ENCODE results near the gene TP63.

Gene TP63

DNA sequence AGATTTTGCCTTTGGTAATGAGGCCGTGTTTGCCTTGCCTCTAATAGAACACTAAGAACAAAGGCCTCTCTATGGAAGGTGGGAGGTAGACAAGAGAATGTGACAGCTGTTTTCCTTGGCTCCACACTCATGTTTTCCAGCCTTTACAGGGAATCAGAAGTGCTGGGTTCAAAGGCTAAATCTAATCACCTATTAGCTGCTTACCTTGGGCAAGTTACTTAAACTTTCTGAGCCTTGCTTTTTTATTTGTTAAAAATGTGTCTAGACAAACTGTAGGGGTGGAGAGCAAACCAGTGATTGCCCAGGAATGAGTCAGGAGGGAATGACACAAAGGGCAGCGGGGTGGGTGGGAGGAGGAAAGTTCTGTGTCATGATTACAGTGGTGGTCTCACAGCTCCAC is 310.5 kb downstream of the TP63 start:
- Mint-ChIP-seq H3K9me3 (no peaks in the 10 kb centered on the region), H3K4me1 (no peaks in the 10 kb centered on the region), H3K27ac (no peak overlapping the region), H3K36me3 (no peaks in the 10 kb centered on the region), H3K4me3 (no peak overlapping the region), H3K27me3 (no peaks in the 10 kb centered on the region)
- DNase-seq (no peak), ATAC-seq (replicated peaks) (no peak)

DNA sequence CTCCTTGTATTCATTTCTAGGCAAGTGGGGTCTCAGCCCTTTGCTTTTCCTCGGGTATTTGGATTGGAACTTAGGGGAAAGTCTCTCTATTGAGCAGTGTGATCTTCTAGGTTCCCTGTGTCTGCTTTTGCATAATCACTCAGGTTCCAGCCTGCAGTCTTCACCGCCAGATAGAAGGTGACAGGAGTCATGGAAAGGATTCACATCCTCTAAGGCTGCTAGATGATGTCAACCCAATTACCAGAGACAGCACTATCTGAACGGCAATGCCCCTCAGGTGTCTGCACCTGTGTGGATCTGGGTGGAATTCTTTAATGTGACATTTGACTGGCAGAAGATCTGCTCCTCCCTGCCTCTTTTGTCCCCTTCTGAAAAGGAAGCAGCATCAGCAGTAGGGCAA is 311.8 kb downstream of the TP63 start:
- no peak overlapping the region for H3K27ac Mint-ChIP-seq
- H3K27me3 Mint-ChIP-seq = no peaks in the 10 kb centered on the region
- DNase-seq = no peak
- H3K36me3 Mint-ChIP-seq = no peaks in the 10 kb centered on the region
- no peaks in the 10 kb centered on the region for H3K4me1 Mint-ChIP-seq
- no peak overlapping the region for H3K4me3 Mint-ChIP-seq
- ATAC-seq (replicated peaks) = no peak
- no peaks in the 10 kb centered on the region for H3K9me3 Mint-ChIP-seq

DNA sequence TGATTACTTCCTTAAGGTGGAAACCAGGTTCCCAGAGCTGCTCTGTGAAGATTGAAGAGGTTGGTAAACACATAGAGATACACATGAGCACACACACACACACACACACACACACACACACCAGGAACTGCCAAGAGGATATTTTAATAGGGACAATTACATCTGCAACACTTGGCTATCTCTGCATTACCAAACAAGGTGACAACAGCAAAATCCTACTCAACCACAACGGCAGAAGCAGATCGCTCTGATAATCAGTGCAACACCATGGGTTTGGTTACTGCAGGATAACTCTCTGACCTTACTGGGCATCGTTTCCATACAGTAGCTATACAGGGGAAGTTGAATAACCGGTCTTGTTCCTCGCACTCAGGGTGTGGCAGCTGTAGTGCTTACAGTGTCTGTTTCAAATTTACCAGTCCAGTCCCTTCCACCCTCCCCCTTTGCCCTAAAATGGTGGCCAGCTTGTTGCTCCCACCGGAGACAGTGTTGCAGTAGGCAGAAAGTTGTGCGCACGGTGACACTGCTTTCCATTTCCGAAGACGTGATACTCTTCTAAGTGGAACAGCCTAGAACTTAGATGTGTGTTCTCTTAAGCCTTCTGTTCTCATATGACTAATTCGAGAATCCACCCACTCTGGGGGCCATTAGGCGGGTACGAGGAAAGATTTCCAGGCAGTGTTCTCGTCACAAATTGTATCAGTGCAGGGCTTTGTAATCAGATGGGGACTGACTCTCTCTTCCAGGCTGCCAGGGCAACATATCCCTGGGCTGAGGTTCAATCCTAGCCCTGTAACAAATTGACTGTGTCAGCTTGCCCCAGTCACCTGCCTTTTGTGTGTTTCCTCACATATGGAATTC is 313.3 kb downstream of the TP63 start:
- H3K27me3 Mint-ChIP-seq = peaks cover 0 to 6% of the 10 kb centered on the region in 2 donors
- no peak for DNase-seq
- H3K27ac Mint-ChIP-seq = no peak overlapping the region
- ATAC-seq (replicated peaks) = no peak
- H3K4me1 Mint-ChIP-seq = no peaks in the 10 kb centered on the region
- H3K36me3 Mint-ChIP-seq = no peaks in the 10 kb centered on the region
- H3K4me3 Mint-ChIP-seq = no peak overlapping the region
- H3K9me3 Mint-ChIP-seq = no peaks in the 10 kb centered on the region

DNA sequence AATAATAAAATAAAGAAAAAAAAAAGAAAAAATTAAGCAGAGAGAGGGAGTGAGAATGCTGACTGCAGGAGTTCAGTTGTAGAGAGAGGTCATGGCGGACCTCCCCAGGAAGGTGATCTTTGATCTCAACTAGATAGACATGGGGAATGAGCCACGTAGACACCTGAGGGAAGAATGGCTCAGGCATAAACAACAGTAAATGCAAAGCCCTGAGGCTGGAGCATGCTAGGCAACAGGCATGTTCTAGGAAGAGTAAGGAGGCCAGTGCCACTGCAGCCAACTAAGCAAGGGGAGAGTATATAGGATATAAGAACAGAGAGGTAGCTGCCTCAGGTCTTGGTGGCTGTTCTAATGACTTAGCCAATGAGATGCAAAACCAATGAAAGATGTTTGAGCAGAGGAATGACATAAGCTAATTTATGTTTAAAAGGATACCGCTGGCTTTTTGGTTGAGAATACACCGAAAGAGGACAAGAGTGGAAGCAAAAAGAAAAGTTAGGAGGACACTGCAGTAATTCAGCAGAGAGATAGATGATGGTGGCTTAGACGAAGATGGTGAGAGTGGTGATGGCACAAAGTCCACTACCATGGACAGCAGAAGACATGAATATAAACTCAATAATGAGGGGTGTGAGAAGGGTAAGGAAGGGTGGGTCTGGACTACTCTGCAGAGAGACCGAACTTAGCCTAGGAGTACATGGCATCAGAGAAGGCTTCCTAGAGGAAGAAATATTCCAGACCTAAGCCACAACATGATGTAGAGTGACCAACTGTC is 314.9 kb downstream of the TP63 start:
- DNase-seq = no peak
- no peaks in the 10 kb centered on the region for H3K4me1 Mint-ChIP-seq
- H3K4me3 Mint-ChIP-seq = no peak overlapping the region
- H3K27me3 Mint-ChIP-seq = peaks cover 0 to 6% of the 10 kb centered on the region in 2 donors
- H3K36me3 Mint-ChIP-seq = no peaks in the 10 kb centered on the region
- H3K27ac Mint-ChIP-seq = no peak overlapping the region
- ATAC-seq (replicated peaks) = no peak
- no peaks in the 10 kb centered on the region for H3K9me3 Mint-ChIP-seq
